IPS-18a (cell line): ENCODE results near the gene S100Z.
"Not testable (repeated sequence)": the region's sequence is repeated elsewhere in the genome, so short reads cannot be mapped to it uniquely, and the experiment has no call there.

Experiments used
- H3K27ac ChIP-seq: one replicate; pipeline ENCODE4 v1.5.1; 2013; ENCODE audit warnings: low read length
- H3K27me3 ChIP-seq: one replicate; pipeline ENCODE4 v1.6.1; 2013; ENCODE audit warnings: mild to moderate bottlenecking, low read length; ENCODE audit not compliant: control insufficient read depth, insufficient read depth
- H3K36me3 ChIP-seq: one replicate; pipeline ENCODE4 v1.6.1; 2013; ENCODE audit warnings: low read depth, low read length; ENCODE audit not compliant: control insufficient read depth
- H3K4me1 ChIP-seq: one replicate; pipeline ENCODE4 v1.6.1; 2013; ENCODE audit warnings: low read depth, low read length; ENCODE audit not compliant: control insufficient read depth
- H3K4me3 ChIP-seq: one replicate; pipeline ENCODE4 v1.5.1; 2013; ENCODE audit warnings: low read length
- H3K9ac ChIP-seq: one replicate; pipeline ENCODE4 v1.6.1; 2013; ENCODE audit warnings: mild to moderate bottlenecking, low read length, moderate library complexity
- H3K9me3 ChIP-seq: one replicate; pipeline ENCODE4 v1.6.1; 2013; ENCODE audit warnings: low read depth, low read length; ENCODE audit not compliant: control insufficient read depth

Gene S100Z

GRCh38 chr5:76901522-76901921 is 51.7 kb downstream of the S100Z start:
- Histone ChIP-seq H3K9ac (no peak overlapping the region), H3K27me3 (no peaks in the 10 kb centered on the region), H3K9me3 (no peaks in the 10 kb centered on the region), H3K4me1 (no peaks in the 10 kb centered on the region), H3K27ac (no peak overlapping the region), H3K36me3 (no peaks in the 10 kb centered on the region), H3K4me3 (no peak overlapping the region)

- Histone ChIP-seq H3K4me1 (no peaks in the 10 kb centered on the region), H3K9ac (no peak overlapping the region), H3K27me3 (no peaks in the 10 kb centered on the region), H3K36me3 (no peaks in the 10 kb centered on the region), H3K9me3 (no peaks in the 10 kb centered on the region), H3K27ac (no peak overlapping the region), H3K4me3 (no peak overlapping the region)
Measured at GRCh38 chr5:76908166-76908565, 58.4 kb downstream of the S100Z start.

GRCh38 chr5:76910344-76910933 is 60.6 kb downstream of the S100Z start:
- H3K4me1 ChIP-seq, H3K9ac ChIP-seq, H3K27ac ChIP-seq, H3K9me3 ChIP-seq, H3K36me3 ChIP-seq, H3K4me3 ChIP-seq, H3K27me3 ChIP-seq: not testable (repeated sequence)

GRCh38 chr5:76914671-76915070 is 64.9 kb downstream of the S100Z start:
- not testable (repeated sequence) for H3K36me3 ChIP-seq

GRCh38 chr5:76918539-76918938 is 68.7 kb downstream of the S100Z start:
- Histone ChIP-seq H3K4me1 (no peaks in the 10 kb centered on the region), H3K9me3 (no peaks in the 10 kb centered on the region), H3K9ac (no peak overlapping the region), H3K27ac (no peak overlapping the region), H3K36me3 (no peaks in the 10 kb centered on the region), H3K27me3 (no peaks in the 10 kb centered on the region), H3K4me3 (no peak overlapping the region)

More at GRCh38 chr5:76914671-76915070, 64.9 kb downstream of the S100Z start:
- H3K4me1 ChIP-seq, H3K27ac ChIP-seq, H3K9me3 ChIP-seq, H3K9ac ChIP-seq, H3K27me3 ChIP-seq, H3K4me3 ChIP-seq: not testable (repeated sequence)

GRCh38 chr5:76920491-76920890 is 70.7 kb downstream of the S100Z start:
- Histone ChIP-seq H3K27me3 (no peaks in the 10 kb centered on the region), H3K4me1 (no peaks in the 10 kb centered on the region), H3K27ac (no peak overlapping the region), H3K4me3 (no peak overlapping the region), H3K36me3 (no peaks in the 10 kb centered on the region), H3K9ac (no peak overlapping the region), H3K9me3 (no peaks in the 10 kb centered on the region)

GRCh38 chr5:76926329-76927105 is 76.7 kb downstream of the S100Z start:
- H3K4me1 ChIP-seq = no peaks in the 10 kb centered on the region
- H3K27ac ChIP-seq = no peak overlapping the region
- H3K9ac ChIP-seq = no peak overlapping the region
- H3K27me3 ChIP-seq = no peaks in the 10 kb centered on the region
- H3K9me3 ChIP-seq = no peaks in the 10 kb centered on the region
- H3K4me3 ChIP-seq = no peak overlapping the region
- no peaks in the 10 kb centered on the region for H3K36me3 ChIP-seq

- Histone ChIP-seq H3K27me3 (no peaks in the 10 kb centered on the region), H3K4me3 (no peak overlapping the region), H3K27ac (no peak overlapping the region), H3K9ac (no peak overlapping the region), H3K4me1 (no peaks in the 10 kb centered on the region), H3K36me3 (no peaks in the 10 kb centered on the region), H3K9me3 (no peaks in the 10 kb centered on the region)
Measured at GRCh38 chr5:76927961-76928360, 78.1 kb downstream of the S100Z start.

GRCh38 chr5:76930083-76930482 is 80.3 kb downstream of the S100Z start:
- no peaks in the 10 kb centered on the region for H3K4me1 ChIP-seq
- H3K27ac ChIP-seq = no peak overlapping the region
- no peak overlapping the region for H3K9ac ChIP-seq
- H3K27me3 ChIP-seq = no peaks in the 10 kb centered on the region
- no peak overlapping the region for H3K4me3 ChIP-seq
- no peaks in the 10 kb centered on the region for H3K9me3 ChIP-seq
- H3K36me3 ChIP-seq = no peaks in the 10 kb centered on the region

GRCh38 chr5:76938177-76938576 is 88.4 kb downstream of the S100Z start:
- no peak overlapping the region for H3K4me3 ChIP-seq
- no peak overlapping the region for H3K27ac ChIP-seq
- H3K9me3 ChIP-seq = no peaks in the 10 kb centered on the region
- H3K27me3 ChIP-seq = no peaks in the 10 kb centered on the region
- H3K9ac ChIP-seq = no peak overlapping the region
- no peaks in the 10 kb centered on the region for H3K36me3 ChIP-seq
- H3K4me1 ChIP-seq = no peaks in the 10 kb centered on the region

GRCh38 chr5:76941000-76941399 is 91.2 kb downstream of the S100Z start:
- no peak overlapping the region for H3K27ac ChIP-seq

GRCh38 chr5:76941442-76941841 is 91.6 kb downstream of the S100Z start:
- Histone ChIP-seq H3K36me3 (no peaks in the 10 kb centered on the region), H3K4me1 (no peaks in the 10 kb centered on the region), H3K4me3 (no peak overlapping the region), H3K27me3 (no peaks in the 10 kb centered on the region), H3K27ac (no peak overlapping the region), H3K9me3 (no peaks in the 10 kb centered on the region), H3K9ac (no peak overlapping the region)

More at GRCh38 chr5:76941000-76941399, 91.2 kb downstream of the S100Z start:
- H3K4me1 ChIP-seq = no peaks in the 10 kb centered on the region
- no peak overlapping the region for H3K4me3 ChIP-seq
- H3K9ac ChIP-seq = no peak overlapping the region
- H3K36me3 ChIP-seq = no peaks in the 10 kb centered on the region
- no peaks in the 10 kb centered on the region for H3K9me3 ChIP-seq
- no peaks in the 10 kb centered on the region for H3K27me3 ChIP-seq
